Prostate gland (tissue), 2 donors: ENCODE data around the gene MPI. TPM values are rescaled to one million over a fixed set of nuclear protein-coding genes. Genes with fewer than 3 reads are reported as not detected.
A peak's percentile ranks its signal among the peaks of the same experiment; 100 is the strongest.
"Not testable (repeated sequence)": the region's sequence is repeated elsewhere in the genome, so short reads cannot be mapped to it uniquely, and the experiment has no call there.

ENCODE experiments used
- DNase-seq: peaks from one replicate; pipeline ENCODE4 v3.0.0-alpha.2; 2019; ENCODE audit warnings: low spot score
- H3K27ac ChIP-seq, 2 donors: fragments of 200-600 bp; sonication (generic); 2 replicates each; pipeline ENCODE4 v1.5.1; 2017 to 2019
- H3K27me3 ChIP-seq: fragments of 200-600 bp; sonication (generic); replicated peaks from 2 replicates; pipeline ENCODE4 v1.5.1; 2019; ENCODE audit not compliant: insufficient read depth
- H3K36me3 ChIP-seq, 2 donors: fragments of 200-600 bp; sonication (generic); 1 replicate in 1 of 2; 2 replicates in 1 of 2; pipeline versions ENCODE4 v1.5.1 to v1.8.1; 2017 to 2019
- H3K4me1 ChIP-seq: fragments of 200-600 bp; sonication (generic); replicated peaks from 2 replicates; pipeline ENCODE4 v1.5.1; 2019
- H3K4me3 ChIP-seq, 2 donors: fragments of 200-600 bp; sonication (generic); 2 replicates each; pipeline ENCODE4 v1.5.1; 2017 to 2019
- H3K9me3 ChIP-seq: fragments of 200-600 bp; sonication (generic); 2 replicates; pipeline ENCODE4 v1.5.1; 2017
- CTCF ChIP-seq, 4 experiments: fragments of 200-600 bp in 2 of 4; fragments of 450-650 bp in 2 of 4; sonication (generic) in 2 of 4; IDR thresholded peaks; 1 replicate in 3 of 4; 2 replicates in 1 of 4; pipeline ENCODE4 v1.5.1; 2016 to 2019; ENCODE audit warnings: antibody characterized with exemption in 4 of 4, mild to moderate bottlenecking in 2 of 4, moderate library complexity in 2 of 4
- POLR2A ChIP-seq: fragments of 450-650 bp; IDR thresholded peaks from one replicate; pipeline ENCODE4 v1.6.1; 2016; ENCODE audit warnings: antibody characterized with exemption, mild to moderate bottlenecking
- POLR2AphosphoS5 ChIP-seq: sonication (generic); formaldehyde crosslinking; IDR thresholded peaks from one replicate; pipeline ENCODE4 v1.6.1; 2017; ENCODE audit warnings: antibody characterized with exemption
- WGBS: methylation state at CpG from one replicate; pipeline ENCODE4 v1.1.5; 2018; 5-methylcytosine and 5-hydroxymethylcytosine counted together
- intact Hi-C: fragments of 100-400 bp; cut with DNase I; formaldehyde crosslinking; loops from one replicate; pipeline ENCODE4 v1.14.2; 2022
- total RNA-seq, 2 donors: library from RNA; depleted of rRNA; stranded (reverse); fragments of >200 nt; gene quantifications; one replicate each; pipeline ENCODE4 v1.1.0, GENCODE V29; 2016

Gene MPI
- total RNA-seq, 2 donors from 2014 or later = 48.5 to 91.4 TPM

DNA sequence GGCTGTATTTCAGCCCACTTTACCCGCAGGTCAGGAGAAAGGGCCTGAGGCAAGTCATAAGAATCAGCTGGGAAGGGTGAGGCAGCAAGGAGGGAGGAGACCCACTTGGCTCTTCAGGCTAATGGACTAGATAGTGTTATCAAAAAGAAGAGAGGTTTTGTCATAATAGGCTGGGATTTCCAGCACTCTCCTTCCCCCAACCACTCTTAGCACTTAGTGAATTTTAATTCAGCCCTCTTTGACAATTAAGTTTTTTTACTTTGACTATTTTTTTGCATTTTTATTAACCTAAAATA, 771 bp downstream of the MPI start:
- DNase-seq = no peak
- Histone ChIP-seq H3K9me3 (no peaks in the 10 kb centered on the region), H3K4me3 (peak overlapping the region; percentile 87 to 92), H3K36me3 (no peaks in the 10 kb centered on the region), H3K27me3 (no peaks in the 10 kb centered on the region), H3K27ac (peak overlapping the region in 1 of 2 donors; percentile 81), H3K4me1 (no peaks in the 10 kb centered on the region)
- intact Hi-C loops = no loop called here
- no peak for TF ChIP-seq CTCF (IDR thresholded peaks at IDR 0.05)
- TF ChIP-seq POLR2A = no peak
- no peak for TF ChIP-seq POLR2AphosphoS5
- WGBS = 0% methylated on average over 1 of the region's 1 CpG

DNA sequence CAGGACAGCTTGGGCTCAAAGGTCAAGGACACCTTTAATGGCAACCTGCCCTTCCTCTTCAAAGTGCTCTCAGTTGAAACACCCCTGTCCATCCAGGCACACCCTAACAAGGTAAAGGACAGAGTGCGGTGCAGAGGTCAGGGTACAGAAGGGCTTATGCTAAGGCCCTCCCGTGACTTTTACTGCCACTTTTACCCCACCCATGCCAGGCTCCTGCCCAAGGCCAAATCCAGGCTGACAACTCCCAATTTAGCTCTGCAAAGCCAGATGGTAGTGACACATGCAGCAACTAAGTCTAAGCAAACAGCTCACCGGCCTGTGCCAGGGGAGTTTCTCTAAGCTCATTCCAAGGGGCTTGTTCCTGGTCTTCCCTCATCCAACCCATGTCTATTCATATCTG, 1.6 kb downstream of the MPI start:
- Histone ChIP-seq H3K27me3 (no peaks in the 10 kb centered on the region), H3K27ac (no peak overlapping the region), H3K4me3 (no peak overlapping the region), H3K36me3 (no peaks in the 10 kb centered on the region), H3K4me1 (no peaks in the 10 kb centered on the region), H3K9me3 (no peaks in the 10 kb centered on the region)
- DNase-seq = no peak
- intact Hi-C loops = no loop called here
- no peak for TF ChIP-seq POLR2A
- no peak for TF ChIP-seq CTCF (IDR thresholded peaks at IDR 0.05)
- WGBS = 79% methylated on average over 3 of the region's 3 CpGs

DNA sequence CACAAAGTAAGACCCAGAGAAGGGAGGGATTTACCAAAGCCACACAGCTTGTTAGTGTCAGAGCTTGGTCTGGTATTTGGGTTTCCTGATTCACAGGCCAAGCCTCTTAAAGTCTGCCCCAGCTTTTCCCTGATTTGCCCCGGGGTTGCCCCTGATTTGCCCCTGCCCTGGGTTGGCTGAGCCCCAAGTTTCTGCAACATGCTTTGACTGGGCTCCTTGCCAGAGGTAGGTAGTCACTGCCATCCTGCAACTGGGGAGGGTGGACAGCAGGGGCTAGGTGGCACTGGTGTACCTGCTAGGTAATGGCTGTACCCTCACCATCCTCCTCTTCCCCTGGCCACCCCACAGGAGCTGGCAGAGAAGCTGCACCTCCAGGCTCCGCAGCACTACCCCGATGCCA, 2.5 kb downstream of the MPI start:
- Histone ChIP-seq H3K4me3 (no peak overlapping the region), H3K4me1 (no peaks in the 10 kb centered on the region), H3K36me3 (no peaks in the 10 kb centered on the region), H3K9me3 (no peaks in the 10 kb centered on the region), H3K27me3 (no peaks in the 10 kb centered on the region), H3K27ac (no peak overlapping the region)
- DNase-seq = no peak
- TF ChIP-seq POLR2AphosphoS5 (no peak), POLR2A (no peak), CTCF (IDR thresholded peaks at IDR 0.05) (no peak)
- intact Hi-C loops = no loop called here
- 85% methylated on average over 3 of the region's 3 CpGs for WGBS

DNA sequence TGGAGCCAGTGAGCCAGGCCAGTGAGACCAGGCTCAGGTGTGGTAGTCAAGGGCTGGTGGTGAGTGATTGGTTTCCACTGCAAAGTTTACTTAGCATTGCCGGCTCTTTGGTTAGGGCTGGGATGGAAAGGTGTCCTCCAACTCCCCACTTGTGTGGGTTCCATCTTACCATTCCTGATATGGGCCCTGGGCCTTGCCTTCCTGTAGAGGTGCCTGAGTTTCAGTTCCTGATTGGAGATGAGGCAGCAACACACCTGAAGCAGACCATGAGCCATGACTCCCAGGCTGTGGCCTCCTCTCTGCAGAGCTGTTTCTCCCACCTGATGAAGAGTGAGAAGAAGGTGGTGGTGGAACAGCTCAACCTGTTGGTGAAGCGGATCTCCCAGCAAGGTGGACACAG, 3.1 kb downstream of the MPI start:
- no peaks in the 10 kb centered on the region for H3K4me1 ChIP-seq
- no peaks in the 10 kb centered on the region for H3K36me3 ChIP-seq
- TF ChIP-seq POLR2A = no peak
- TF ChIP-seq POLR2AphosphoS5 = no peak
- no peak for TF ChIP-seq CTCF (IDR thresholded peaks at IDR 0.05)
- DNase-seq = no peak
- no peaks in the 10 kb centered on the region for H3K9me3 ChIP-seq
- no peak overlapping the region for H3K27ac ChIP-seq
- no peaks in the 10 kb centered on the region for H3K27me3 ChIP-seq
- 89% methylated on average over 2 of the region's 2 CpGs for WGBS
- intact Hi-C loops = no loop called here
- no peak overlapping the region for H3K4me3 ChIP-seq

DNA sequence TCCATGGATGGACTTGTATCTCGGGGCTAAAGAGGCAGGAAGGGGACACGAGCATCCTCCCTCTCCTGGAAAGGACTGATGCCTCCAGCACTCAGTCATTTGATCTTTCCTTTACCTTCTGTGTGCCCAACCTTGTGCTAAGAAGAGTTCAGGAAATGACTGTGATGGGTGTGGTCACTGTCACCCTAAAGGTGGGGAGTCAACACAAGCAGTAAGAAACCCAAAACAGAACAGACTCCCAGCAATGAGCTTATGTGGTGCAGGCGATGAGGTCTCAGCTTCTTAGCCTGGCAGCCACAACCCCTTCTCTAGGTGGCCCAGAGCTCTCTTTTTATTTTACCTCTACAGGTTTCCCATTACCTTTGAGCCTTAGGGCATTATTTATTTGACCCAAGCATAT, 3.8 kb downstream of the MPI start:
- H3K4me1 ChIP-seq = no peaks in the 10 kb centered on the region
- H3K4me3 ChIP-seq = no peak overlapping the region
- TF ChIP-seq POLR2A (no peak), POLR2AphosphoS5 (no peak), CTCF (IDR thresholded peaks at IDR 0.05) (no peak)
- no peaks in the 10 kb centered on the region for H3K27me3 ChIP-seq
- DNase-seq = no peak
- intact Hi-C loops = no loop called here
- no peak overlapping the region for H3K27ac ChIP-seq
- 83% methylated on average over 3 of the region's 3 CpGs for WGBS
- H3K9me3 ChIP-seq = no peaks in the 10 kb centered on the region
- H3K36me3 ChIP-seq = no peaks in the 10 kb centered on the region

DNA sequence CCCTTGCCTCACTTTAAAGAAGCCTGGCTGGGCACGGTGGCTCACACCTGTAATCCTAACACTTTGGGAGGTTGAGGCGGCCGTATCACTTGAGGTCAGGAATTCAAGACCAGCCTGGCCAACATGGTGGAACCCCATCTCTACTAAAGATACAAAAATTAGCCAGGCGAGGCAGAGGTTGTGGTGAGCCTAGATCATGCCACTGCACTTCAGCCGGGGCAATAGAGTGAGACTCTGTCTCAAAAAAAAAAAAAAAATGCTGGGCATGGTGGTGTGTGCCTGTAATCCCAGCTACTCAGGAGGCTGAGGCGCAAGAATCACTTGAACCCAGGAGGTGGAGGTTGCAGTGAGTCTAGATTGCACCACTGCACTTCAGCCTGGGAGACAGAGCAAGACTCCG, 4.5 kb downstream of the MPI start:
- DNase-seq, H3K4me3 ChIP-seq, H3K27me3 ChIP-seq, intact Hi-C loops, H3K27ac ChIP-seq, H3K36me3 ChIP-seq, H3K4me1 ChIP-seq, H3K9me3 ChIP-seq: not testable (repeated sequence)
- WGBS = 97% methylated on average over 7 of the region's 7 CpGs
